ENCODE measurements around the gene ZNF630.
"Not testable (repeated sequence)": the region's sequence is repeated elsewhere in the genome, so short reads cannot be mapped to it uniquely, and the experiment has no call there.

ZNF630 gene

GRCh38 chrX:48028091-48028490, 43.3 kb downstream of the ZNF630 start:
- no peak for DNase-seq (ENCODE audit: low read depth)

GRCh38 chrX:48027545-48027944, 43.9 kb downstream of the ZNF630 start:
- DNase-seq (ENCODE audit: low read depth): not testable (repeated sequence)

- peak; percentile 22 for DNase-seq (ENCODE audit: low read depth)
Measured at GRCh38 chrX:48025561-48025960, 45.9 kb downstream of the ZNF630 start.

- no peak for DNase-seq (ENCODE audit: low read depth)
Measured at GRCh38 chrX:48022738-48023137, 48.7 kb downstream of the ZNF630 start.

- no peak for DNase-seq (ENCODE audit: low read depth)
Measured at GRCh38 chrX:48022100-48022499, 49.3 kb downstream of the ZNF630 start.

- peak; percentile 73 for DNase-seq (ENCODE audit: low read depth)
Measured at GRCh38 chrX:48021026-48021900, 50.2 kb downstream of the ZNF630 start.

GRCh38 chrX:48020472-48020871, 51.0 kb downstream of the ZNF630 start:
- not testable (repeated sequence) for DNase-seq (ENCODE audit: low read depth)

- not testable (repeated sequence) for DNase-seq (ENCODE audit: low read depth)
Measured at GRCh38 chrX:48019892-48020291, 51.5 kb downstream of the ZNF630 start.

- DNase-seq (ENCODE audit: low read depth): not testable (repeated sequence)
Measured at GRCh38 chrX:48016583-48017310, 54.7 kb downstream of the ZNF630 start.

GRCh38 chrX:48009445-48009960, 61.9 kb downstream of the ZNF630 start:
- not testable (repeated sequence) for DNase-seq (ENCODE audit: low read depth)

All from HS-5 (cell line).